Right ventricle myocardium inferior (tissue), 1 donor: ENCODE measurements around the gene CYP2C9. TPM values are rescaled to one million over a fixed set of nuclear protein-coding genes. Genes with fewer than 3 reads are reported as not detected.

ENCODE experiments used
- ATAC-seq: fragments of 200-7000 bp; cut with Tn5 transposase; one replicate; pipeline ENCODE4 v1.9.1; 2020; ENCODE audit warnings: mild to moderate bottlenecking, moderate library complexity
- DNase-seq: peaks from one replicate; pipeline ENCODE4 v3.0.0; 2021; ENCODE audit errors: missing footprints
- intact Hi-C: fragments of 100-400 bp; cut with DNase I; formaldehyde crosslinking; loops from one replicate; pipeline ENCODE4 v1.11.0; 2022
- total RNA-seq: library from RNA; stranded (reverse); fragmentation: NEBNext Ultra II Directional; extraction: Animal tissue kit (Norgen Biotek cat#: 25700); gene quantifications from one replicate; pipeline ENCODE4 v1.2.1, GENCODE V29; 2021
- donor health status: DM: no; HTN: yes; CAD: no; lungs with severe emphysema.

Gene CYP2C9
- total RNA-seq, 1 donor from 2014 or later: not detected

- no peak for DNase-seq
- intact Hi-C loops: no loop called here
- ATAC-seq: no peak
Observed at GRCh38 chr10:95034401-95034800, 95.9 kb downstream of the CYP2C9 start.

GRCh38 chr10:95035332-95036295, 97.2 kb downstream of the CYP2C9 start:
- DNase-seq: no peak
- ATAC-seq: no peak
- intact Hi-C loops: no loop called here

GRCh38 chr10:95039281-95039680, 100.8 kb downstream of the CYP2C9 start:
- ATAC-seq (no peak), DNase-seq (no peak)
- intact Hi-C loops: no loop called here

Other genes with a start within 250 kb of the CYP2C9 start
- gene CYP2C19, start 176.0 kb upstream of the CYP2C9 start, total RNA-seq: not detected
- not detected for gene CYP2C8, start 130.8 kb downstream of the CYP2C9 start, total RNA-seq